ENCODE measurements around the gene NAPEPLD. TPM values are rescaled to one million over a fixed set of nuclear protein-coding genes. Genes with fewer than 3 reads are reported as not detected.

Gene NAPEPLD
- total and polyA plus RNA-seq, 2 donors (not counting 3 experiments of a cell fraction or from before 2014, with no cell fraction given) = 2.6 to 6.7 TPM

GRCh38 chr7:103116511-103116910, 32.4 kb downstream of the NAPEPLD start:
- Histone ChIP-seq H3K4me2 (ENCODE audit: insufficient read depth, low read length) (no peak overlapping the region), H3K9me3 (replicated peaks; ENCODE audit: control insufficient read depth, insufficient read depth, low read length) (no peaks in the 10 kb centered on the region), H3K4me1 (ENCODE audit: control insufficient read depth, extremely low read depth, insufficient read depth, low read length) (no peaks in the 10 kb centered on the region), H3K9me1 (replicated peaks; ENCODE audit: control insufficient read depth, extremely low read depth, insufficient read depth, low read length) (no peaks in the 10 kb centered on the region), H3K79me2 (ENCODE audit: control insufficient read depth, insufficient read depth, low read length) (no peaks in the 10 kb centered on the region), H3K9ac (replicated peaks; ENCODE audit: extremely low read depth, insufficient read depth, low read length) (no peak overlapping the region), H4K20me1 (replicated peaks; ENCODE audit: control insufficient read depth, extremely low read depth, insufficient read depth, low read length) (no peaks in the 10 kb centered on the region), H3K36me3 (ENCODE audit: control insufficient read depth in 2 of 2, extremely low read depth in 1 of 2, insufficient read depth in 2 of 2, low read length in 2 of 2) (peaks cover 0 to 3% of the 10 kb centered on the region in 2 experiments), H3K27me3 (ENCODE audit: control insufficient read depth in 2 of 2, insufficient read depth in 2 of 2, low read length in 2 of 2) (no peaks in the 10 kb centered on the region), H2AFZ (ENCODE audit: low read depth, low read length) (no peak overlapping the region), H3K4me3 (replicated peaks in 1 of 3; ENCODE audit: insufficient read depth in 1 of 3, low read depth in 1 of 3, low read length in 3 of 3) (no peak overlapping the region), H3K27ac (ENCODE audit: insufficient read depth, low read depth, low read length) (no peak overlapping the region)
- TF ChIP-seq EZH2 (IDR thresholded peaks at IDR 0.05; ENCODE audit: borderline replicate concordance, low read depth, low read length, severe bottlenecking) (no peak), JUN (IDR thresholded peaks at IDR 0.05; ENCODE audit: borderline replicate concordance, insufficient read depth, insufficient read length, low read depth) (no peak), CTCF (IDR thresholded peaks at IDR 0.05; ENCODE audit: extremely low read depth in 1 of 2, insufficient read depth in 1 of 2, low read depth in 1 of 2, low read length in 2 of 2) (no peak), FOS (IDR thresholded peaks at IDR 0.05; ENCODE audit: borderline replicate concordance, insufficient read depth, low read length) (no peak), GATA2 (IDR thresholded peaks at IDR 0.05; ENCODE audit: insufficient read depth, insufficient read length, low read depth, low read length) (no peak), MAX (IDR thresholded peaks at IDR 0.05; ENCODE audit: insufficient read depth, insufficient read length) (no peak), MYC (IDR thresholded peaks at IDR 0.05; ENCODE audit: low read depth, low read length) (no peak), POLR2AphosphoS5 (IDR thresholded peaks at IDR 0.05; ENCODE audit: insufficient read depth, low read depth, low read length) (no peak), POLR2A (IDR thresholded peaks at IDR 0.05; ENCODE audit: low read depth, low read length) (no peak)
- DNase-seq (ENCODE audit: low read depth, low spot score) = no peak
- ChIA-PET CTCF (no interaction called here), POLR2A (no interaction called here)
- intact Hi-C loops (cut with micrococcal nuclease) (no loop called here), dilution Hi-C loops (cut with MboI; ENCODE audit: extremely low pct_ligation_motif_present, low sequenced_read_pairs) (no loop called here)
- no TSS peak for BruUV-seq (replicated peaks)
- no peak for FAIRE-seq

Measured in endothelial cell of umbilical vein (primary cell).